ENCODE results near the gene KPNA1. TPM values are rescaled to one million over a fixed set of nuclear protein-coding genes. Genes with fewer than 3 reads are reported as not detected.

KPNA1 gene
- total RNA-seq, 4 donors from 2014 or later, result 27.1 to 62.7 (median 43.9) TPM

- Histone ChIP-seq H3K36me3 (peaks cover 0 to 69% (median 0%) of the 10 kb centered on the region in 3 donors), H3K27me3 (no peaks in the 10 kb centered on the region), H3K9me3 (no peaks in the 10 kb centered on the region), H3K4me3 (no peak overlapping the region), H3K27ac (no peak overlapping the region), H3K4me1 (no peaks in the 10 kb centered on the region)
- no peak for DNase-seq
- TF ChIP-seq POLR2A (IDR thresholded peaks at IDR 0.05) (no peak), CTCF (IDR thresholded peaks at IDR 0.05) (no peak)
These were observed 84.4 kb downstream of the KPNA1 start for GRCh38 chr3:122430371-122430770.

GRCh38 chr3:122427857-122428471 is 86.8 kb downstream of the KPNA1 start:
- TF ChIP-seq POLR2A (IDR thresholded peaks at IDR 0.05), result no peak
- no peak for TF ChIP-seq CTCF (IDR thresholded peaks at IDR 0.05)
- no peaks in the 10 kb centered on the region for H3K9me3 ChIP-seq
- no peaks in the 10 kb centered on the region for H3K27me3 ChIP-seq
- no peak overlapping the region for H3K27ac ChIP-seq
- H3K4me3 ChIP-seq, result no peak overlapping the region
- H3K4me1 ChIP-seq, result no peaks in the 10 kb centered on the region
- no peak for DNase-seq
- peaks cover 0 to 71% (median 0%) of the 10 kb centered on the region in 3 donors for H3K36me3 ChIP-seq

GRCh38 chr3:122421836-122422235 is 92.9 kb downstream of the KPNA1 start:
- Histone ChIP-seq H3K4me1 (peaks cover 0 to 7% (median 1%) of the 10 kb centered on the region in 4 donors), H3K27ac (no peak overlapping the region), H3K36me3 (peaks cover 0 to 27% (median 0%) of the 10 kb centered on the region in 3 donors), H3K4me3 (no peak overlapping the region), H3K27me3 (no peaks in the 10 kb centered on the region), H3K9me3 (no peaks in the 10 kb centered on the region)
- no peak for DNase-seq
- no peak for TF ChIP-seq POLR2A (IDR thresholded peaks at IDR 0.05)
- TF ChIP-seq CTCF (IDR thresholded peaks at IDR 0.05), result no peak

- no peaks in the 10 kb centered on the region for H3K9me3 ChIP-seq
These were observed 93.6 kb downstream of the KPNA1 start for GRCh38 chr3:122421101-122421500.

GRCh38 chr3:122416966-122417365 is 97.8 kb downstream of the KPNA1 start:
- no peak for TF ChIP-seq POLR2A (IDR thresholded peaks at IDR 0.05)
- no peak for TF ChIP-seq CTCF (IDR thresholded peaks at IDR 0.05)
- peak overlapping the region; percentile 46 to 84 (median 68) for H3K4me3 ChIP-seq
- H3K36me3 ChIP-seq, result peaks cover 0 to 7% (median 0%) of the 10 kb centered on the region in 3 donors
- H3K27me3 ChIP-seq, result no peaks in the 10 kb centered on the region
- peak overlapping the region in 2 of 4 donors; percentile 85 to 91 for H3K27ac ChIP-seq
- no peaks in the 10 kb centered on the region for H3K9me3 ChIP-seq
- H3K4me1 ChIP-seq, result peaks cover 0 to 26% (median 8%) of the 10 kb centered on the region in 4 donors
- DNase-seq, result peak in 2 of 3 donors; percentile 47 to 50

More at GRCh38 chr3:122421101-122421500, 93.6 kb downstream of the KPNA1 start:
- DNase-seq, result no peak
- Histone ChIP-seq H3K27me3 (no peaks in the 10 kb centered on the region), H3K27ac (no peak overlapping the region), H3K36me3 (peaks cover 0 to 19% (median 0%) of the 10 kb centered on the region in 3 donors), H3K4me1 (peaks cover 0 to 7% (median 2%) of the 10 kb centered on the region in 4 donors), H3K4me3 (no peak overlapping the region)
- no peak for TF ChIP-seq POLR2A (IDR thresholded peaks at IDR 0.05)
- TF ChIP-seq CTCF (IDR thresholded peaks at IDR 0.05), result no peak
